ENCODE data around the gene IMMP2L.

DNA sequence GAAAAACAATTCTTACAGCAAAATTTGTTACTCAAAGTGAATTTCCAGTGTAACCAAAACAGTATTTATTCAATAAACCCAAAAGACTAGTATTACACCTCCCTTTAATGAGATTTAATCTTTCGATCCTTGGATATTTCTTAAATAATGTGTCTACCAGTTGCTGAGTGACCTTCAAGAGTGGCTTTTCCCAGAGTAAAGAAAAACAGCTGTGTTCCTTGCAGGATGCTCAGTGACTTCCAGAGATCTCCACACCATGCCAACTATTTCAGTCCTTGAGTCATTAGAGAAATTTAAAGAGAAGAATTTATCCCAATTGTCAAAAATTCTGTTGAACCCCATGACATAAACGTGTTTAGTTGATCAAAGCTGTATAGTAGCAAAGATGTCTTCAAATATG is 44.0 kb downstream of the IMMP2L start:
- TF ChIP-seq, protein P1, sequence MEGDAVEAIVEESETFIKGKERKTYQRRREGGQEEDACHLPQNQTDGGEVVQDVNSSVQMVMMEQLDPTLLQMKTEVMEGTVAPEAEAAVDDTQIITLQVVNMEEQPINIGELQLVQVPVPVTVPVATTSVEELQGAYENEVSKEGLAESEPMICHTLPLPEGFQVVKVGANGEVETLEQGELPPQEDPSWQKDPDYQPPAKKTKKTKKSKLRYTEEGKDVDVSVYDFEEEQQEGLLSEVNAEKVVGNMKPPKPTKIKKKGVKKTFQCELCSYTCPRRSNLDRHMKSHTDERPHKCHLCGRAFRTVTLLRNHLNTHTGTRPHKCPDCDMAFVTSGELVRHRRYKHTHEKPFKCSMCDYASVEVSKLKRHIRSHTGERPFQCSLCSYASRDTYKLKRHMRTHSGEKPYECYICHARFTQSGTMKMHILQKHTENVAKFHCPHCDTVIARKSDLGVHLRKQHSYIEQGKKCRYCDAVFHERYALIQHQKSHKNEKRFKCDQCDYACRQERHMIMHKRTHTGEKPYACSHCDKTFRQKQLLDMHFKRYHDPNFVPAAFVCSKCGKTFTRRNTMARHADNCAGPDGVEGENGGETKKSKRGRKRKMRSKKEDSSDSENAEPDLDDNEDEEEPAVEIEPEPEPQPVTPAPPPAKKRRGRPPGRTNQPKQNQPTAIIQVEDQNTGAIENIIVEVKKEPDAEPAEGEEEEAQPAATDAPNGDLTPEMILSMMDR (conservative IDR thresholded peaks at IDR 0.05; ENCODE audit: low read length) = no peak
- no peak for TF ChIP-seq EZH2phosphoT487 (IDR thresholded peaks at IDR 0.05; ENCODE audit: borderline replicate concordance)

Data from Loucy (cell line).